GM21528 (cell line): ENCODE results near the gene PIP4P1.

Experiments used
- ATAC-seq: cut with Tn5 transposase; IDR thresholded peaks from one replicate; pipeline ENCODE4 v1.9.1; 2021; ENCODE audit warnings: mild to moderate bottlenecking, moderate library complexity; ENCODE audit not compliant: unreplicated experiment, low FRiP score

PIP4P1 gene

DNA sequence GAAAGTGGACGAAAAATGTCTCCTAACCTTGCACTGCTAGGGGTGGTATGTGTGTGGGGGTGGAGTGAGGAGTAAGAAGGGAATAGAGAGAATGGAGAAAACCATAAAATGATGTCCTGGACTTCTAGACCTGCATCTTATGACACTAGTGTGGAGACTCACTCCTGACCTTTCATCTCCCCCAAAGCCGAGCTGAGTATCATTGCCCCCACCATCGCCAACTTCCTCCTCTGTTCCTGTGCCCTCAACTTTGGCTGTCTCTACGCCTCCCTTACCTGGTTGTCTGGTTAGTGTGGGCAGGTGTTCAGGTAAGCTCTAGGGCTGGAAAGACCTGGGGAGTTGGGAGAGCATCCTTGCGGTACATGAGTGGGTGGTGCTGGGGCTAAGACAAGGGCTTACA, 20.8 kb downstream of the PIP4P1 start:
- ATAC-seq = no peak

DNA sequence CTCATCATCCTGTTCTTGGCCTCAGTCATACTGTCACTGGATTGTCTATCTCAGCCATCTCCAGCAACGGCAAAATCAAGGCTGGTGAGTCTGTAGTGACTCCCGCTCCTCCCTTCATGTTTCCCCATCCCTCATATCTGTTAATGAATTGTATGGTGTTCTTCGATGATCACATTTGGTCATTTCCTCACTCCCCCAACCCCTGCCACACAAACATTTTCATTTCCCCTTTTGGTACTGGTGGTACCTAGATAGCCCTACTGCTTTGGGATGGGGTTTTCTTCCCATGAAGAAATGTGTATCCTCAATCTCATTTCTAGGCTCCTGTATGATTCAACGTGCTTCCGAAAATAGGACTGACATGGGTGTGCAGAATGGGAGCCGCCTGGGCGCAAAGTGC, 22.6 kb downstream of the PIP4P1 start:
- ATAC-seq = no peak

DNA sequence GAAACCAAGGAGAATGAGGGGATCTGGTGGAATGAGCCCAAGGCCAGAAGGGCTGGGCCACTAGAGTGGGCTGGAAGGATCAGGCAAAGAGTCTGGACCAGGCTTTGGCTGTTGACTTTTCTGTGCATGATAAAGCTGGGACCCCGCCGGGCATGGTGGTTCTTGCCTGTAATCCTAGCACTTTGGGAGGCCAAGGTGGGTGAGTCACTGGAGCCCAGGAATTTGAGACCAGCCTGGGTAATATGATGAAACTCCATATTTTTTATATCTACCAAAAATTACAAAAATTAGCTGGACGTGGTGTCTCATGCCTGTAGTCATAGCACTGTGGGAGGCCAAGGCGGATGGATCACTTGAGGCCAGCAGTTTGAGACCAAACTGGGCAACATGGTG, 24.9 kb downstream of the PIP4P1 start:
- no peak for ATAC-seq

DNA sequence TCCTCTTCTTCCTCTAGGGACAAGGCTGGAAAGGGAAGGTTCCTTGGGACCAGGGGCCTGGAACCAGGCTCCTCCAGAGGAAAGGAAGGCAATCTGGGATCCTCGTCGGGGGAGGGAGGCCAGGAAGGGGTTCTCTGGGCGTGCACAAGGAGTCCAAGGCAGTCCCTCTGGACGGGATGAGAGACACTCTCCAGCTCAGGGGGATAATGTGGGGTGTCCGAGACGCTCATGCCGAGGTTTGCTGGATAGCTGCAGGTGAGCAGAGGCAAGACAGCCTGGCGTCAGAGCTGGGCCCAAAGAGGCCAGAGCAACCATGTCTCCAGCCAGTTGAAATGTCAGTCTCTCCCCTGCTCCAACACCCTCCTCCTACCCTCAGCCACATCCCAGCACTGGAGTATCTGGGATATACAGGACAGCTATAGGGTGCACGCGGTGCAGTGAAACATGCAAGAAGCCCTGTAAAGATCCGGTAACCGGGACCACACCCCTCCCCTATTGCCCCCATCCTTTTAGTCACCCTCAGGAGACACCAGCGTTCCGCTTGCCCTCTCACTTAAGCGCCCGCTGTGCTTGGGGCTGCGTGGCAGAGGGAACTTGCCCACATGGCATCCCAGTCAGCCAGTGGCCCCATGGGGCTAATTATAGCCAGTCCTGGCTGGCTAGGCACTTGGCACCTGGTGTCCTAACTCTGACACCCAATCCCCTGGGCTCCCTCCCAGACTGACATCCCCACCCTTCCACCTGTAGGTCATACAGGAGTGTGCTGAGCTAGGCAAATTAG, 25.5 kb downstream of the PIP4P1 start, which contains the start of gene KLHL33:
Gene KLHL33 (minus strand): TSS at position 585 of the 781 bp plus-strand sequence. CDS start 355 bp downstream, at position 230.
- ATAC-seq = no peak

DNA sequence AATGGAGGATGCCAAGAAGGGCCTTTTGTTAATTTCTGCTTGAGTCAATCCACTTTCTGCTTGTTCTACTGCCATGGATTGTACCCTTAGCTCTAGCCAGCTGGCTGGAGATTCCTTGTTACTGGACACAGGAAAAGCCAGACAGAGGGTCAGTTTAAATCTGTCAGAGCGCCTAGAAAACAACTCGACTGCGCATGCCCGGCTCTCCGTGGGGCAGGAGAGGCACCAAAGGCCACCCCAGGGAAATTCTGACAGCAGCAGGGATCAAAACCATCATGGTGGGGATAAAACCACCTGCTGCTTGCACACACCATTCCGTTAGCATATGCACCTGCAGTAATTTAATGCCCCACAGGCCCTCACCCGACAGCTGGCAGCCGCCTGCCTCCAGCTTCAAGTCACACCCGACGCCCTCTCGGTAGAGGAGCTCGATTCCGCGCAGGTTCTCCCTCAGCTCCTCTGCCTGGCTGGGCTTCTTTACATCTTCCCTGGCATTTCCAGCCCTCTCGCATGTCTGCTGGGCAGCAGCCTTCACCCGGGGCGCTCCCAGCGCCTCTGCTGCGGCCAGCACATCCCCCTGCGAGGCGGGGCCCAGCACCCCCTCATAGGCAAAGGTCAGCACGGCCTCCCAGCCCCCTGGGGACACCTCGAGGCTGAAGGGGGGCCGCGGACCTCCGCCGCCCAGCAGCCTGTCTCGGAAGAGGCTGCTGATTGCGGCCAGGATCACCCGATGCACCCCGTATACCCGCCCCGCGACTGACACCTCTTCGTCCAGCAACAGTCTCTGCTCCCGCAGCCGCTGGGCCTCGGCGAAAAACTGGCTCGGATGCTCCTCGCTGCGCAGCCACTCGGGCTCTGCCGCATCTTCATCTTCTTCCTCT, 26.3 kb downstream of the PIP4P1 start:
- no peak for ATAC-seq

DNA sequence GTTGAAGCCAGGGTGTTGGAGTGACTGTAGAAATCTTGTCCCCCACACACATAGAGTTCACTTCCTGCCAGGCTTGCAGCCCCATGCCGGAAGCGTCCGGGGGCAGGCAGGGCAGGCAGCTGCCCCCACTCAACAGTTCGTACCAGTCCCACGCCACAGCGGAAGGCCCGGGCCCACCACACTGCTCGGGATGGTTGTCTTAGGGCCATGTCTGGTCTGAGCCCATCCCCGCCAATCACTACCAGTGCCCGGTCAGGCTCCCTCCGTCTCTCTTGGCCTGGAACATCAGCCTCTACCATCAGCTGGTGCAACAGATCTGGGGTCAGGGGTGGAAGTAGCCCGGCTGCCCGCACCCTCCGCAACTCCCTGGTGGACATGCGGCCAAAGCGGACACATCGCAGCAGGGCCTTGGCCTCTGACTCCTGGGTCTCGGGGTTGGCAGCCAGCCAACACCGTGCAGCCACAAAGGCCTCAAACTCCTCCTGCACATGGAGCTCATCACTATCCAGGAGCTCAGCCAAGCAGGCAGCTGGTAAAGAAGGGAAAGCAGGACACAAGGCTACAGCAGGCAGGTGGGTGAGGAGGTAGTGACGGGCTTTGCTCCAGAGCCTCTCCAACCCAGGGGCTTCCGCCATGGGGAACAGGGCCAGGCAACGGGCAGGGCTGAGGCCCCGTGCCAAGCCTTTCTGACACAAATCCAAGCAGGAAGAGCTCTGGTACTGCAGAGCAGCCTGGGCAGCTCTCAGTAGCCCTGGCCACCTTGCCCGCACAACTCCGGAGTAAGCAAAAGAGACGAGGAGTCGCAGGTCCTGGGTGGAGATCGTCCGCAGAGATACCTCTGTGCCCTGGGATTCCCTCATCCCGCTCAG, 31.2 kb downstream of the PIP4P1 start:
- ATAC-seq = no peak

DNA sequence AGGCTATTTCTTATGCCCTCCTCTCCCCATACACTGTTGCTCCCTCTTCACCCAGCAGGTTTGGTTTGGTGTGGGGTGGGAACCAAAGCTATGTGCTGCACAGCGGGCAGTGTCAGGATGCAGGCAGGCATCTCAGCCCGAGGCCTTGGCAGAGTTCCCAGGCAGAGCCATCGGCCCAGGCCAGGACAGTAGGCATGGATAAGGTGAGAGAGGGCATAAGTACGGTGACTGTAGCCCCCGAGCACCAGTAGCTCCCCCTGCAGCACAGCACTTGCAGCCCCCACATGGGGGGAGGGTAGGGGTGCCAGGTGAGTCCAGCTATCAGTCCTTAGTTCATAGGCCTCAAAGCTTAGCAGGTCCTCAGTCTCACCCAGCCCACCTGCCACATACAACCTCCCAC, 32.4 kb downstream of the PIP4P1 start:
- ATAC-seq = no peak

DNA sequence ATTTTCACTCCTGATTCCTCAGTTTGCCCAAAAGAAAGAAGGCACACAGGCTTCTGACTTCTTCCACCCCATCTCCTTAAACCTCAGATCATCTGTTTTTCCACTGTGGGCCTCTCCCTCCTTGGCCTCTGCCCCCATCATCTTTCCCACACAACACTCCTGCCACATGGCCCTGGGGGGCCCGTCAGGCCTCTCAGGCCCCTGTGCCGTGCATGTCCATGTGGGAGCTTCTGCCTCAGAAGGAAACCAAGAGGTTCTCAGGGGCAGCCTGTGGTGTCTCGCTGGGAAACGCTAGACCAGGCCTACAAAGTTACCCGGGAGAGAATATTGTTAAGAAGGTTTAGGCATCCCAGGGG, 33.2 kb downstream of the PIP4P1 start:
- ATAC-seq = peak; percentile 30

DNA sequence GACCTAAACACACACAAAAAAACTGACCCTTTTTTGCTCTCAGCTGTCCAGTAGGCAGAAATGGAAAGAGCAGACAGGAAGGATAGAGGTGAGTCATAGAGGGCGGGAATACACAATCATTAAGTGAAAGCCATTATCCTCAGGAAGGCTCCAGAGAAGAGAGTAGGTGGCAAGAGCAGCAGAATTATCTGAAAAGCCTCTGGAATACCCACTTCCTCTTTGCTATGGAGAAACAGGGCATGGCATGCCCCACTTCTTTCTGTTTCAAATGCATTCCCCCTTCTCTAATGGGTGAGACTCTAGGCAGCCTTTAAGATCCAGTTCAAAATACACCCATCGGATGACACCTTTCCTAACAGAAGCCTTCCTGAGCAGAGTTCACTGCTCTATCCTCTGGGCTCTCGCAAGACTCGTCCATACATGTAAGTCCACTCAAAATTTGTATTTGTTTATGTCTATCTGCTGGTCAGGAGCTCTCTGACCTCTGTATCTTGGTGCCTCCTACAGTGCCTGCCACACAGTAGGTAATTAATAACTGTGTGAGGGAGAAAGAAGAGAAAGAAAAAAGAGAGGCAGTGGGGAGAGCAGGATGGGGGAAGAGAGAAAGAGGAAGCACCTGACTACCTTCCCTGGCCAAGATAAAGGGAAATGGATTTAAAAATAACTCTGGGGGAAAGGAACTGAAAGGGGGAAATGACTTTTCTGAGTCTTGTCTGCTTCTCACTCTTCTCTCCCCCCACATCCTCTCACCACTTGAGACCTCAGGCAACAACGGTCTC, 33.8 kb downstream of the PIP4P1 start:
- ATAC-seq = peak; percentile 77

DNA sequence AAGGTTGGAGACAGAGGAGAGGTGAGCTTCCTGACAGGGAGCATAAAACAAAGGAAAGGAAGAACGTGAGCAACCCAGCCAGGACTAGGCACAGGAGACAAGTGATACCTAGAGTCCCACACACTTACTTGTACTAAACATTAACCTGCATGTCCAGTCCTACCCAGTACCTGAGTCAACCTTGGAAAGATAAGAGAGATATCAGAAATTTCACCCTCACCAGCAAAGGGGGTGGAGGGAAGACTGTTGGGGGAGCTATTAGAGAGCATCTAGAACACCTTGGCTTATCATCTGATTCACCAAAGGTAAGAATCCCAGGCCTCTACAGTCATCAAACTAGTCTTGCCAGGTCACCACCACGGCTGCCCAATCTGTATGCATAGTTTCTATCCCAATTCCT, 36.4 kb downstream of the PIP4P1 start:
- no peak for ATAC-seq

DNA sequence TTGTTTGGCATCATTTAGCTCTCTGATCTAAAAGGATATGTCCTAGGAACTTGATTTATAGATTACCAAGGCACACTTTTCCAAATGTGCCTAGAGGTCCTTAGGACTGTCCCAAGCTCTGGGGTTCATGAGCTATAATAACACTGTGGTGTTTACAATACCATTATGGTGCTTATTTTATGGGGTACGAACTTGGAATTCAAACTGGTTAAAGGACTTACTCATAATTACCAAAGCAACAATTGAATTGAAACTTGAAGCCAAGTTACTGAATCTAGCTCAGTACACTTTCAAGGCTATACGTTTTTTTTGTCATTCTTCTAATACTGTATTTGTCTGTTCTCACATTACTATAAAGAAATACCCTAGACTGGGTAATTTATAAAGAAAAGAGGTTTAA, 38.3 kb downstream of the PIP4P1 start:
- ATAC-seq = no peak

DNA sequence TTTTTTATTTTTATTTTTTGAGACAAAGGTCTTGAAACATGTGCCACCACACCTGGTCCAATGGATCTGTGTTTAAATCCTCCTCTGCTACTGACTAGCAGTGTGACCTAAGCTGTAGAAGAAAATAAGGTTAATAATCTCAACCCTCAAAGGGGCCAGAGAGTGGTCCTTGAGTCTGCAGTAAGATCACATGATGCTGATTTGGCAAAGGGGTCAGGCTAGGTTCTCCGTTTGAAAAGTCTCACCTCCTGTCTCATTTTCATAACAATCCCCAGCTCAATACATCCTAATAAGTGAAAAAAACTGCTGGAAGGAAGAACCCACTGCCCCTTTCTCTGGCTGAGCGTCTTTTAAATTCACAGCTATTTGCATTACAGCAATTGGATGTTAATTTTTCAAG, 40.0 kb downstream of the PIP4P1 start:
- no peak for ATAC-seq

DNA sequence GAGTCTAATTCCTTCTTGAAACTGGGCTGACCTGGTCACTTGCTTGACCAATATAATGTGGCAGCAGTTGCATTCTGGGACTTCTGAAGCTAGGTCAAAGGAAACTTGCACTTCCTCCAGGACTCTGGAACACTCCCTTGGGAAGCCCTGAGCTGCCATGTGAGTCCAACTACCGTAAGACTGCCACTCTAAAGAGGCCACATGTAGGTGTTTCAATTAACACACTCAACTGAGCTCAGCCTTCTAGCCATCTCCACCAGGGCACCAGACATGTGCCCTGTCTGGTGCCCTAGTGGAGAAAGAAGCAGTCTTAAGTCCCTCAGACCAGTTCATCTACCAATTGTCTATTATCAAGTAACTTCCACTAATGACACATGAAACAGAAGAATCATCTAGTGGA, 41.8 kb downstream of the PIP4P1 start:
- no peak for ATAC-seq

DNA sequence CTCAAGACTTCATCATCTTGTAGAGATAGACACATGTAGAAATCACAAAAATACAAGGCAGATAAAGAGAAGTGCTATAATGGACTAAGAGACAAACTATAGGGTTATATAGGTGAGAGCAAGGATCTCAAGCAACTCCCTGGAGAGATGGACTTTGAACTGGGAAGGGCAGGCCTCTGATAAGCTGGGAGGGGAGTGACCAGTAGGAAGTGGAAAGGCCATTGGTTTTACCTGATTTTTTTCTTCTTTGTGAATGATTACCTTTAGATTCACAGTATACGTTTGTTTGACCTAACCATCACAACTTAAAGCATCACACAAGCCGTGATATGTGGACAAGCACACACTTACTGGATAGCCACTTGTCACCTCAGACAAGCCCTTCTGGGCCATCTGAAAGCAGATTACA, 42.7 kb downstream of the PIP4P1 start:
- no peak for ATAC-seq

DNA sequence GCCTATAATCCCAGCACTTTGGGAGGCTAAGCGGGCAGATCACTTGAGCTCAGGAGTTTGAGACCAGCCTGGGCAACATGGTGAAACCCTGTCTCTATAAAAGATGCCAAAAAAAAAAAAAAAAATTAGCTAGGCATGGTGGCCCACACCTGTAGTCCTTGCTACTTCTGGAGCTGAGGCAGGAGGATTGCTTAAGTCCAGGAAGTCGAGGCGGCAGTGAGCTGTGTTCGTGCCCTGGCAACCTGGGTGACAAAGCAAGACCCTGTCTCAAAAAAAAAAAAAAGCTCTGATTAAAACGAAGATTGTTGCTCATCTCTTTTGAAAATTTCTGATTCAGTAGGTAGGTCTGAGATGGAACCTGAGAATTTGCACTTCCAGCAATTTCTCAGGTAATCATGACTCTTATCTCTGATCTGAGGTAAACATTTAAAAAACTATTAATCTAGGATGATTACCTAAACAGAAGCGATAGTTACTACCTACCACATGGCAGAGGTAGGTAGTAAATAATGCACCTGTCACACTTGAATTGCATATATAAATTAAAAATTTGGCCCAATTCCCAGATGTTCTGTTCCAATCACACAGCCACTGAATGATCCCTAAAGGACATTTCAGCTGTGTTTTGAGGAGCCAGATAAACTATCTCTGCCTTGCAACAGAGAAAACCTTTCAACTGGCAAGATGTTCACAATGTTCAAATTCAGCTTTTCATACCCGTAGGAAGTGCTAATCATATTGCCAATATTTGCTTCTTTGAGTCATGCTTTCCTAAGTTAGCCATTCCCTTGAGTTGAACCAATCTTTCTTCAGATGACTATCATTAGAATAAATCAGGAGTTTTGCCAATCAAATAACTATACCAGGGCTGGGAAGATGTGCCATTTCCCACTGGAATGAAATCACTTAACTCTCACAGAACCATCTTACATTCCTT, 43.7 kb downstream of the PIP4P1 start:
- no peak for ATAC-seq

DNA sequence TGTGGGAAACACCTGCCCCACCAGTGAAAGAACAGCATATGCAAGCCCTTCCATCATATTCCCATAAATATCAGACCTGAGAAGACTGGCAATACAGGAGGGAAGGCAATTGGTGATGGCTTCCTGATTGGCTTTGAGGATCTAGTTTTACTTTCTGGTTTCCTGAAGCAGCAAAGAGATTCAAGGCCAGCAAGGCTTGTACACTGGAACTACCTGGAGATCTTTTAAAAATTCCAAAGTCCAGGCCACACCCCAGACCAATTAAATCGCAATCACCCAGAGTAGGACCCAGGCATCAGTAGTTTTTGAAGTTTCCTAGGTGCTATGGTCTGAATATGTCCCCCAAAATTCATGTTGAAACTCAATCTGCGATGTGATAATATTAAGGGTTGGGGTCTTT, 45.0 kb downstream of the PIP4P1 start:
- ATAC-seq = no peak

DNA sequence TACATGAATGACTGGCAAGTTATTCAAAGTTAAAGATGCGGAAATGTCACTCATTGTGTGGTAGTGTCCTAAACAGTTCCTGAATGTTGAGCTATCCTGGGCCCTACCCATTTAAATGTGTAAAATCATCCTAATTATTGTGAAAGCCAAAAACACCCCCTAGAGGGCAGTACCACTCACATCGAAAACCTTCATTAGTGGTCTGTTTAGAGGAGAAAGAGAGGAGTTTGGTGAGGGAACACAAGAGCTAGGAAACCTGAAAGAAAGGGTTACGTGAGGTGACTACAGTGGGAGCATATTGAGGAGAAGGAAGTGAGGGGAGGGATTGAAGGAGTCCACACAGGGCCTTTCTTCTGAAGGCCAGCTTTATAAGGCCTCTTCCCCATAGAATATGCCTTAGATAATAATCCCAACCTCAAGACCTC, 45.4 kb downstream of the PIP4P1 start:
- ATAC-seq = no peak

DNA sequence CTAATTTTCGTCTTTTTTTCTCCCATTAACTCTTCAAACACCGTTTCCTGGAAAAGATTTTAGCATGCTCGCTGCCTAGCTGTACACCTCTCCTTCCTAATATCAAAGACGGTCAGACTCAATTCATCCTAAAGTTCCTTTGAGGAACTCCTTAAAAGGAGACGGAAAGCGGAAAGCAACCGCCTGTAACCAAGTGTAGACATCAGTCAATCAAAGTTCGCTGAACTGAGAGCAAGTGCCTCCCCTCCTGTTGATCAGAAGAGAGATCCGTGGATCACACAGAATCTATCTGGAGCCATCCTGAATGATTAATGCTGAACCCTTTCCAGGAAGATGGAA, 47.5 kb downstream of the PIP4P1 start:
- peak; percentile 47 for ATAC-seq
